OCI-LY7 (cell line): ENCODE results near the gene CSPG4. TPM values are rescaled to one million over a fixed set of nuclear protein-coding genes. Genes with fewer than 3 reads are reported as not detected.
"Not testable (repeated sequence)": the region's sequence is repeated elsewhere in the genome, so short reads cannot be mapped to it uniquely, and the experiment has no call there.

Experiments used
- BruUV-seq: library from RNA; stranded (reverse); fragments of 400-500 nt; replicated peaks from 2 replicates; lab custom pipeline; 2021; lab: Mats Ljungman, UMichigan
- CTCF ChIA-PET: fragments of 300-600 bp; sonication (Branson Sonifier 250); formaldehyde crosslinking; loops from one replicate; lab custom pipeline; 2022; ENCODE audit warnings: antibody characterized with exemption; ENCODE audit not compliant: unreplicated experiment; lab: Charles Lee
- POLR2A ChIA-PET: fragments of 300-600 bp; sonication (Branson Sonifier 250); formaldehyde crosslinking; loops from one replicate; lab custom pipeline; 2022; ENCODE audit warnings: antibody characterized with exemption; lab: Charles Lee
- DNase-seq: peaks from one replicate; pipeline ENCODE4 v3.0.0-alpha.2; 2015; ENCODE audit warnings: low spot score
- H2AFZ ChIP-seq: fragments of 200-600 bp; sonication (generic), shearing (Covaris generic); 2 replicates; pipeline ENCODE4 v1.6.1; 2014; ENCODE audit warnings: mild to moderate bottlenecking, antibody characterized with exemption, low read length, moderate library complexity
- H3K27ac ChIP-seq: fragments of 200-600 bp; sonication (generic); 2 replicates; pipeline ENCODE4 v1.5.1; 2014; ENCODE audit warnings: mixed run types, low read depth, mild to moderate bottlenecking, moderate library complexity, low read length, inconsistent platforms; ENCODE audit not compliant: poor library complexity, severe bottlenecking
- H3K36me3 ChIP-seq: fragments of 200-600 bp; sonication (generic); 2 replicates; pipeline ENCODE4 v1.6.1; 2014; ENCODE audit warnings: mild to moderate bottlenecking, antibody characterized with exemption, low read length, moderate library complexity, mixed read lengths; ENCODE audit not compliant: insufficient read depth
- H3K4me1 ChIP-seq: fragments of 200-600 bp; sonication (generic); 2 replicates; pipeline ENCODE4 v1.5.1; 2014; ENCODE audit warnings: mild to moderate bottlenecking, low read length; ENCODE audit not compliant: insufficient read depth, poor library complexity, severe bottlenecking
- H3K4me2 ChIP-seq: fragments of 200-600 bp; sonication (generic); 2 replicates; pipeline ENCODE4 v1.6.1; 2014; ENCODE audit warnings: mild to moderate bottlenecking, low read length
- H3K4me3 ChIP-seq: fragments of 200-600 bp; sonication (generic); 2 replicates; pipeline ENCODE4 v1.5.1; 2014; ENCODE audit warnings: mild to moderate bottlenecking, low read depth, low read length; ENCODE audit not compliant: poor library complexity, severe bottlenecking
- H3K79me2 ChIP-seq: fragments of 200-600 bp; sonication (generic); 2 replicates; pipeline ENCODE4 v1.6.1; 2016; ENCODE audit warnings: low read depth, mild to moderate bottlenecking, low read length, moderate library complexity, mixed read lengths; ENCODE audit not compliant: insufficient read depth
- H3K9me2 ChIP-seq: fragments of 200-600 bp; sonication (generic); 2 replicates; pipeline ENCODE4 v1.6.1; 2016; ENCODE audit warnings: mild to moderate bottlenecking, low read length, mixed read lengths; ENCODE audit not compliant: insufficient read depth
- H3K9me3 ChIP-seq: fragments of 200-600 bp; sonication (generic); 2 replicates; pipeline ENCODE4 v1.6.1; 2014; ENCODE audit warnings: mild to moderate bottlenecking, mixed run types, low read length, mixed read lengths
- H4K20me1 ChIP-seq: fragments of 200-600 bp; sonication (generic); 2 replicates; pipeline ENCODE4 v1.6.1; 2014; ENCODE audit warnings: mild to moderate bottlenecking, antibody characterized with exemption, low read length, moderate library complexity, mixed read lengths; ENCODE audit not compliant: insufficient read depth
- CTCF ChIP-seq: fragments of 200-600 bp; sonication (generic); conservative IDR thresholded peaks from 2 replicates; pipeline ENCODE4 v1.5.1; 2014; ENCODE audit warnings: mild to moderate bottlenecking, antibody characterized with exemption, low read length, moderate library complexity, mixed read lengths
- EZH2phosphoT487 ChIP-seq: fragments of 200-600 bp; sonication (generic); IDR thresholded peaks from 2 replicates; pipeline ENCODE4 v1.6.1; 2018; ENCODE audit warnings: low read depth, borderline replicate concordance, mild to moderate bottlenecking, mixed run types, antibody characterized with exemption, low read length, moderate library complexity, mixed read lengths
- intact Hi-C: fragments of 100-400 bp; cut with micrococcal nuclease; formaldehyde crosslinking; loops from one replicate; pipeline ENCODE4 v1.10.0; 2022; ENCODE audit not compliant: unreplicated experiment
- total RNA-seq, 2 experiments: library from RNA; depleted of rRNA in 1 of 2; stranded (reverse); fragments of >200 nt in 1 of 2; shearing (Covaris generic) in 1 of 2; gene quantifications; 2 replicates each; pipeline ENCODE4 v1.2.3, GENCODE V29; 2014 to 2022

CSPG4 gene
- total RNA-seq, 2 experiments from 2014 or later, result not detected

- ChIA-PET POLR2A (no interaction called here), CTCF (no interaction called here)
- BruUV-seq, result no TSS peak
- H3K79me2 ChIP-seq, result no peaks in the 10 kb centered on the region
- DNase-seq, result no peak
- no peaks in the 10 kb centered on the region for H3K4me1 ChIP-seq
- H3K9me3 ChIP-seq, result no peaks in the 10 kb centered on the region
- no peaks in the 10 kb centered on the region for H3K9me2 ChIP-seq
- no peaks in the 10 kb centered on the region for H3K36me3 ChIP-seq
- no peak overlapping the region for H3K4me3 ChIP-seq
- TF ChIP-seq EZH2phosphoT487 (no peak), CTCF (no peak)
- H2AFZ ChIP-seq, result no peak overlapping the region
- H4K20me1 ChIP-seq, result no peaks in the 10 kb centered on the region
- no peak overlapping the region for H3K4me2 ChIP-seq
- H3K27ac ChIP-seq, result no peak overlapping the region
- intact Hi-C loops, result no loop called here
Measured at GRCh38 chr15:75731248-75732151, 18.9 kb upstream of the CSPG4 start.

- CTCF ChIA-PET, BruUV-seq, H3K9me2 ChIP-seq, H3K9me3 ChIP-seq, H2AFZ ChIP-seq, H3K4me2 ChIP-seq, H3K4me1 ChIP-seq, H3K79me2 ChIP-seq, H3K4me3 ChIP-seq, H3K36me3 ChIP-seq, H3K27ac ChIP-seq, H4K20me1 ChIP-seq, POLR2A ChIA-PET, intact Hi-C loops, DNase-seq: not testable (repeated sequence)
Measured at GRCh38 chr15:75730376-75731247, 18.0 kb upstream of the CSPG4 start.

- no peak overlapping the region for H3K4me2 ChIP-seq
- ChIA-PET CTCF (no interaction called here), POLR2A (no interaction called here)
- intact Hi-C loops, result loop anchor here (10.0 kb wide), 2 partner anchors 195 to 415 kb away; no protein-coding TSS in a partner anchor
- no peak for DNase-seq
- H3K27ac ChIP-seq, result no peak overlapping the region
- no peak for TF ChIP-seq EZH2phosphoT487
- no peak for TF ChIP-seq CTCF
- no peaks in the 10 kb centered on the region for H3K9me2 ChIP-seq
- H3K4me1 ChIP-seq, result no peaks in the 10 kb centered on the region
- H2AFZ ChIP-seq, result no peak overlapping the region
- no peaks in the 10 kb centered on the region for H4K20me1 ChIP-seq
- BruUV-seq, result no TSS peak
- H3K79me2 ChIP-seq, result no peaks in the 10 kb centered on the region
- H3K36me3 ChIP-seq, result no peaks in the 10 kb centered on the region
- no peaks in the 10 kb centered on the region for H3K9me3 ChIP-seq
- H3K4me3 ChIP-seq, result no peak overlapping the region
Measured at GRCh38 chr15:75729326-75730069, 16.9 kb upstream of the CSPG4 start.
